ENCODE results near the gene SPTLC3. TPM values are rescaled to one million over a fixed set of nuclear protein-coding genes. Genes with fewer than 3 reads are reported as not detected.

Gene SPTLC3
- total and polyA plus RNA-seq, 2 of the 13 experiments (the other 11 are each of a cell fraction or from before 2014, with no cell fraction given), result 20.5 to 95.6 TPM

GRCh38 chr20:13186043-13186774 is 177.4 kb downstream of the SPTLC3 start (continued):
- no peak for TF ChIP-seq SIN3B (IDR thresholded peaks at IDR 0.05; ENCODE audit: low read length)
- TF ChIP-seq KDM5A (IDR thresholded peaks at IDR 0.05; ENCODE audit: borderline replicate concordance, low read length), result no peak
- no peak for TF ChIP-seq MTF2 (CRISPR knock-in tag; IDR thresholded peaks at IDR 0.05; ENCODE audit: borderline replicate concordance)
- no peak for TF ChIP-seq ZNF720 (CRISPR knock-in tag; IDR thresholded peaks at IDR 0.05)
- TF ChIP-seq ZBTB26 (CRISPR knock-in tag; IDR thresholded peaks at IDR 0.05; ENCODE audit: borderline replicate concordance), result no peak
- no peak for TF ChIP-seq GMEB1 (CRISPR knock-in tag; IDR thresholded peaks at IDR 0.05; ENCODE audit: borderline replicate concordance)

- no peaks in the 10 kb centered on the region for H3K36me3 ChIP-seq (replicated peaks in 1 of 2; ENCODE audit: control insufficient read depth in 1 of 2, insufficient read depth in 2 of 2, low read length in 2 of 2)
- in situ Hi-C loops (cut with HindIII; ENCODE audit: extremely low pct_ligation_motif_present, low pct_unique_long_range_greater_than_20kb), result loop anchor here (25.0 kb wide), 1 partner anchor 601 kb away; no protein-coding TSS in a partner anchor
- no peak overlapping the region for H3K27ac ChIP-seq (ENCODE audit: extremely low read length, insufficient read depth, low read length)
- H3K79me2 ChIP-seq (ENCODE audit: insufficient read depth, low read length), result no peaks in the 10 kb centered on the region
- no peaks in the 10 kb centered on the region for H4K20me1 ChIP-seq (ENCODE audit: insufficient read depth, low read length)
- no peak for DNase-seq (ENCODE audit: low spot score)
- no peak overlapping the region for H3K4me2 ChIP-seq (ENCODE audit: low read depth, low read length)
- intact Hi-C loops (cut with micrococcal nuclease; ENCODE audit: unreplicated experiment), result no loop called here
- ChIA-PET CTCF (ENCODE audit: low intra/inter-chr PET ratio, low total read pairs) (no interaction called here), POLR2A (no interaction called here)
- no peak for ATAC-seq
- no peaks in the 10 kb centered on the region for H3K27me3 ChIP-seq (ENCODE audit: control insufficient read depth in 1 of 2, insufficient read depth in 2 of 2, low read length in 2 of 2)
- no peak for FAIRE-seq
- no peak overlapping the region for H2AFZ ChIP-seq (ENCODE audit: low read length)
- no peak overlapping the region for H3K9ac ChIP-seq (ENCODE audit: insufficient read depth, low read depth, low read length)
- H3K4me1 ChIP-seq (ENCODE audit: insufficient read depth, low read length), result no peaks in the 10 kb centered on the region
- no peak overlapping the region for H3K4me3 ChIP-seq (replicated peaks in 1 of 3; ENCODE audit: insufficient read depth in 1 of 3, low read depth in 2 of 3, low read length in 3 of 3)
- 9% methylated on average over 2 of the region's 2 CpGs for WGBS (ENCODE audit: low lambda C conversion rate)
- no peaks in the 10 kb centered on the region; the same call in 1 of the 2 replicates for H3K9me3 ChIP-seq (ENCODE audit: low read length)
- no TSS peak for BruUV-seq (replicated peaks)
- TF ChIP-seq HNF4G (IDR thresholded peaks at IDR 0.05; ENCODE audit: borderline replicate concordance, low read depth, low read length) (no peak), HNF4G (CRISPR knock-in tag; IDR thresholded peaks at IDR 0.05; ENCODE audit: borderline replicate concordance, low read depth) (no peak), ATF4 (CRISPR knock-in tag; IDR thresholded peaks at IDR 0.05) (no peak), STAT6 (CRISPR knock-in tag; IDR thresholded peaks at IDR 0.05; ENCODE audit: borderline replicate concordance) (no peak), ZNF414 (CRISPR knock-in tag; IDR thresholded peaks at IDR 0.05) (no peak), ZNF773 (CRISPR knock-in tag; IDR thresholded peaks at IDR 0.05; ENCODE audit: borderline replicate concordance) (no peak), ZNF703 (CRISPR knock-in tag; IDR thresholded peaks at IDR 0.05; ENCODE audit: borderline replicate concordance) (no peak), BORCS8-MEF2B (CRISPR knock-in tag; IDR thresholded peaks at IDR 0.05) (no peak), SP4 (CRISPR knock-in tag; IDR thresholded peaks at IDR 0.05) (no peak)
Observed at GRCh38 chr20:13187899-13188298, 179.1 kb downstream of the SPTLC3 start.
